PC-9 (cell line): ENCODE data around the gene SLC8A1. TPM values are rescaled to one million over a fixed set of nuclear protein-coding genes. Genes with fewer than 3 reads are reported as not detected.

Experiments
- BruUV-seq: library from RNA; stranded (reverse); fragments of 400-500 nt; replicated peaks from 2 replicates; lab custom pipeline; 2021; lab: Mats Ljungman, UMichigan
- CTCF ChIA-PET: fragments of 300-600 bp; sonication (Branson Sonifier 250); formaldehyde crosslinking; loops from one replicate; lab custom pipeline; 2022; ENCODE audit warnings: antibody characterized with exemption; lab: Charles Lee
- POLR2A ChIA-PET: fragments of 300-600 bp; sonication (Branson Sonifier 250); formaldehyde crosslinking; loops from one replicate; lab custom pipeline; 2022; ENCODE audit warnings: antibody characterized with exemption; ENCODE audit not compliant: unreplicated experiment; lab: Charles Lee
- DNase-seq, 2 experiments: peaks; one replicate each; pipeline versions ENCODE4 v3.0.0 to v3.0.0-alpha.2; 2015 to 2022; ENCODE audit warnings: mixed read lengths in 1 of 2
- H2AFZ ChIP-seq: fragments of 200-600 bp; sonication (generic); 2 replicates; pipeline ENCODE4 v1.8.1; 2017; ENCODE audit warnings: antibody characterized with exemption
- H3F3A ChIP-seq: fragments of 200-600 bp; sonication (generic); 2 replicates; pipeline ENCODE4 v1.8.1; 2017; ENCODE audit warnings: antibody characterized with exemption, mild to moderate bottlenecking, low read depth; ENCODE audit not compliant: insufficient read depth
- H3K27ac ChIP-seq: fragments of 200-600 bp; sonication (generic); 2 replicates; pipeline ENCODE4 v1.6.1; 2016; ENCODE audit warnings: mixed run types
- H3K27me3 ChIP-seq: fragments of 200-600 bp; sonication (generic); 2 replicates; pipeline ENCODE4 v1.6.1; 2016; ENCODE audit warnings: low read depth, mixed run types; ENCODE audit not compliant: insufficient read depth
- H3K36me3 ChIP-seq: fragments of 200-600 bp; sonication (generic); 2 replicates; pipeline ENCODE4 v1.6.1; 2016; ENCODE audit warnings: low read depth, mixed run types
- H3K4me1 ChIP-seq: fragments of 200-600 bp; sonication (generic); replicated peaks from 2 replicates; pipeline ENCODE4 v1.6.1; 2016; ENCODE audit warnings: mixed run types; ENCODE audit not compliant: insufficient read depth
- H3K4me2 ChIP-seq: fragments of 200-600 bp; sonication (generic); 2 replicates; pipeline ENCODE4 v1.6.1; 2017; ENCODE audit warnings: mixed run types
- H3K4me3 ChIP-seq: fragments of 200-600 bp; sonication (generic); 2 replicates; pipeline ENCODE4 v1.6.1; 2016; ENCODE audit warnings: mixed run types
- H3K79me2 ChIP-seq: fragments of 200-600 bp; sonication (generic); 2 replicates; pipeline ENCODE4 v1.6.1; 2017; ENCODE audit warnings: low read depth, mixed run types
- H3K9me2 ChIP-seq: fragments of 200-600 bp; sonication (generic); 2 replicates; pipeline ENCODE4 v1.8.1; 2017; ENCODE audit warnings: mild to moderate bottlenecking; ENCODE audit not compliant: insufficient read depth
- H3K9me3 ChIP-seq: fragments of 200-600 bp; sonication (generic); 2 replicates; pipeline ENCODE4 v1.8.1; 2016; ENCODE audit warnings: low read depth; ENCODE audit not compliant: insufficient read depth
- H4K20me1 ChIP-seq: fragments of 200-600 bp; sonication (generic); 2 replicates; pipeline ENCODE4 v1.8.1; 2017; ENCODE audit not compliant: insufficient read depth
- EZH2 ChIP-seq: fragments of 200-600 bp; sonication (generic); IDR thresholded peaks from 2 replicates; pipeline ENCODE4 v1.8.0; 2017; ENCODE audit warnings: antibody characterized with exemption, low read depth
- intact Hi-C: fragments of 100-400 bp; cut with micrococcal nuclease; formaldehyde crosslinking; loops from one replicate; pipeline ENCODE4 v1.10.0; 2022; ENCODE audit not compliant: unreplicated experiment
- total RNA-seq: library from RNA; stranded (reverse); gene quantifications from 2 replicates; pipeline ENCODE4 v1.2.3, GENCODE V29; 2021
- TF ChIP-seq, protein P1 (sequence below): fragments of 200-600 bp; sonication (generic); conservative IDR thresholded peaks from 2 replicates; pipeline ENCODE4 v1.6.1; 2017; ENCODE audit warnings: mixed run types, antibody characterized with exemption, mild to moderate bottlenecking, moderate library complexity

SLC8A1 gene
- total RNA-seq, 1 experiment from 2014 or later = 13.5 TPM

DNA sequence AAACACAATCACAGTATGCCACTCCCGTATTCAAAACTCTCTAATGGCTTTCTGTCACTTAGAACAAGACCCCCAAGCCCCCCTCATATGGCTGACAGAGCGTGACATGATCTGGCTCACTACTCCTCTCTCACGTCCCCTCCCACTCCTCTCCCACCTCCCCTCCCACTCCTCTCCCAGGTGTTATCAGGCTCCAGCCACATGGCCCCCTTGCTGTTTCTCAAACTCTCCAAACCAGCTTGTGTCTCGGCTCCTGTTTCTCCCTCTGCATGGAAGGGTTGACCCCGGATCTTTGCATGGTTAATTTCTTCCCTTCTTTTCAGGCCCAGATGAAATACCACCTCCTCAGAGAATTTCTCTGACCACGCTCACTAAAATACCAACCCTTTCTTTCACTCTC lies 180.8 kb downstream of the SLC8A1 start:
- Histone ChIP-seq H3K9me3 (no peaks in the 10 kb centered on the region), H3K4me3 (no peak overlapping the region), H3F3A (no peaks in the 10 kb centered on the region), H3K9me2 (no peaks in the 10 kb centered on the region), H4K20me1 (no peaks in the 10 kb centered on the region), H3K4me2 (no peak overlapping the region), H3K79me2 (no peaks in the 10 kb centered on the region), H3K4me1 (no peaks in the 10 kb centered on the region), H3K27me3 (no peaks in the 10 kb centered on the region), H2AFZ (no peak overlapping the region), H3K36me3 (no peaks in the 10 kb centered on the region), H3K27ac (no peak overlapping the region)
- no TSS peak for BruUV-seq
- no peak for DNase-seq
- TF ChIP-seq, protein P1, sequence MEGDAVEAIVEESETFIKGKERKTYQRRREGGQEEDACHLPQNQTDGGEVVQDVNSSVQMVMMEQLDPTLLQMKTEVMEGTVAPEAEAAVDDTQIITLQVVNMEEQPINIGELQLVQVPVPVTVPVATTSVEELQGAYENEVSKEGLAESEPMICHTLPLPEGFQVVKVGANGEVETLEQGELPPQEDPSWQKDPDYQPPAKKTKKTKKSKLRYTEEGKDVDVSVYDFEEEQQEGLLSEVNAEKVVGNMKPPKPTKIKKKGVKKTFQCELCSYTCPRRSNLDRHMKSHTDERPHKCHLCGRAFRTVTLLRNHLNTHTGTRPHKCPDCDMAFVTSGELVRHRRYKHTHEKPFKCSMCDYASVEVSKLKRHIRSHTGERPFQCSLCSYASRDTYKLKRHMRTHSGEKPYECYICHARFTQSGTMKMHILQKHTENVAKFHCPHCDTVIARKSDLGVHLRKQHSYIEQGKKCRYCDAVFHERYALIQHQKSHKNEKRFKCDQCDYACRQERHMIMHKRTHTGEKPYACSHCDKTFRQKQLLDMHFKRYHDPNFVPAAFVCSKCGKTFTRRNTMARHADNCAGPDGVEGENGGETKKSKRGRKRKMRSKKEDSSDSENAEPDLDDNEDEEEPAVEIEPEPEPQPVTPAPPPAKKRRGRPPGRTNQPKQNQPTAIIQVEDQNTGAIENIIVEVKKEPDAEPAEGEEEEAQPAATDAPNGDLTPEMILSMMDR = no peak
- no peak for TF ChIP-seq EZH2
- intact Hi-C loops = no loop called here
- CTCF ChIA-PET = no interaction called here
- POLR2A ChIA-PET = no interaction called here

DNA sequence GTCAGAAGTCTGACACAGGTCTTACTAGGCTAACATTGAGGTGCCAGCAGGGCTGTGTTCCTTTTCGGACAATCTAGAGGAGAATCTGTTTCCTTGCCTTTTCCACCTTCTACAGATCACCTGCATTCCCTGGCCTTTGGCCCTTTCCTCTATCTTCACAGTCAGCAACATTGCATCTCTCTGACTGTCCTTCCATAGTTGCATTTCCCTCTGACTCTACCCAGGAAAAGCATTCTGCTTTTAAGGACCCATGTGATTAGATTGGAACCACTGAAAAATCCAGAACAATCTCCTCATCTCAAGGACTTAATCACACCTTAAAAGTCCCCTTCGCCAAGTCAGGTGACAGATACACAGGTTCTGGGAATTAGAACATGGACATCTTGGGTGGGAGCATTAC lies 181.5 kb downstream of the SLC8A1 start:
- Histone ChIP-seq H3K9me2 (no peaks in the 10 kb centered on the region), H3K9me3 (no peaks in the 10 kb centered on the region), H3K4me2 (no peak overlapping the region), H2AFZ (no peak overlapping the region), H3F3A (no peaks in the 10 kb centered on the region), H4K20me1 (no peaks in the 10 kb centered on the region), H3K4me1 (no peaks in the 10 kb centered on the region), H3K4me3 (no peak overlapping the region), H3K79me2 (no peaks in the 10 kb centered on the region), H3K27me3 (no peaks in the 10 kb centered on the region), H3K27ac (no peak overlapping the region), H3K36me3 (no peaks in the 10 kb centered on the region)
- ChIA-PET POLR2A (no interaction called here), CTCF (no interaction called here)
- TF ChIP-seq, protein P1 = no peak
- no peak for TF ChIP-seq EZH2
- intact Hi-C loops = no loop called here
- BruUV-seq = no TSS peak
- DNase-seq = no peak

DNA sequence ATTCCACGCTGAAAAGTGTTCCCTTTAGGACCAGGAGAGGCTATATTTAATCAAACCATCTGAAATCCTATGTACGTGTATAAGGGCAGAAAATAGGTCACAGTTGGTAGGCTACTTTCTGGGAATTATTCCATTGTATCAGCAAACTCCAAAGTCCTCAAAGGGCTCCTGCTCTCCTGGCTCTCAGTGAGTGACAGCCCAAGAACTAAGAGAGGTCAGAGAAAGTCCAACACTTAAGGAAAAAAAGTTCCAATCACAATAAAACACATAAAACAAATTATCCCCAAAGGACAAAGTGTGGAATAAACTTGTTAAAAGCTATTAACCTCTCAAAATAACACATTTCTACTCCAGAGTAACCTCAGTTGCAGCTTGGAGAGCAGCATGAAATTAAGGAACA lies 183.3 kb downstream of the SLC8A1 start:
- Histone ChIP-seq H3F3A (no peaks in the 10 kb centered on the region), H3K9me2 (no peaks in the 10 kb centered on the region), H3K9me3 (no peaks in the 10 kb centered on the region), H2AFZ (no peak overlapping the region), H3K27ac (no peak overlapping the region), H3K4me2 (no peak overlapping the region), H3K4me1 (no peaks in the 10 kb centered on the region), H4K20me1 (no peaks in the 10 kb centered on the region), H3K4me3 (no peak overlapping the region), H3K79me2 (no peaks in the 10 kb centered on the region), H3K36me3 (no peaks in the 10 kb centered on the region), H3K27me3 (no peaks in the 10 kb centered on the region)
- TF ChIP-seq, protein P1 = no peak
- no peak for TF ChIP-seq EZH2
- intact Hi-C loops = no loop called here
- BruUV-seq = no TSS peak
- POLR2A ChIA-PET = no interaction called here
- no peak for DNase-seq
- CTCF ChIA-PET = no interaction called here
